RPMI7951 (cell line): ENCODE data around the gene PNPLA1. TPM values are rescaled to one million over a fixed set of nuclear protein-coding genes. Genes with fewer than 3 reads are reported as not detected.

Experiments used
- DNase-seq: peaks from one replicate; pipeline ENCODE4 v3.0.0-alpha.2; 2012; ENCODE audit warnings: low read depth
- total RNA-seq: library from RNA; depleted of rRNA; stranded (reverse); fragments of >200 nt; shearing (Covaris generic); gene quantifications from 2 replicates; pipeline ENCODE4 v1.2.3, GENCODE V29; 2014

PNPLA1 gene
- total RNA-seq, 1 experiment from 2014 or later = not detected

GRCh38 chr6:36246506-36247268 is 23.2 kb upstream of the PNPLA1 start:
- no peak for DNase-seq

GRCh38 chr6:36247693-36248092 is 22.2 kb upstream of the PNPLA1 start:
- DNase-seq = no peak

- DNase-seq = no peak
Measured at GRCh38 chr6:36248980-36249379, 20.9 kb upstream of the PNPLA1 start.

- DNase-seq = no peak
Measured at GRCh38 chr6:36249536-36249935, 20.3 kb upstream of the PNPLA1 start.

- DNase-seq = no peak
Measured at GRCh38 chr6:36252005-36252404, 17.9 kb upstream of the PNPLA1 start.

- DNase-seq = no peak
Measured at GRCh38 chr6:36263390-36264000, 6.4 kb upstream of the PNPLA1 start.

GRCh38 chr6:36265744-36266143 is 4.1 kb upstream of the PNPLA1 start:
- no peak for DNase-seq

GRCh38 chr6:36266913-36267644 is 2.8 kb upstream of the PNPLA1 start:
- peak; percentile 40 for DNase-seq

- peak; percentile 63 for DNase-seq
Measured at GRCh38 chr6:36267731-36268477, 2.0 kb upstream of the PNPLA1 start.

GRCh38 chr6:36268478-36269275 is 1.2 kb upstream of the PNPLA1 start:
- DNase-seq = peak; percentile 9

GRCh38 chr6:36272234-36272633 is 2.4 kb downstream of the PNPLA1 start:
- no peak for DNase-seq

- no peak for DNase-seq
Measured at GRCh38 chr6:36273067-36273466, 3.2 kb downstream of the PNPLA1 start.

- no peak for DNase-seq
Measured at GRCh38 chr6:36273802-36274514, 4.1 kb downstream of the PNPLA1 start.

- no peak for DNase-seq
Measured at GRCh38 chr6:36276581-36277536, 7.0 kb downstream of the PNPLA1 start.

- DNase-seq = no peak
Measured at GRCh38 chr6:36277946-36278470, 8.1 kb downstream of the PNPLA1 start.

GRCh38 chr6:36280467-36280866 is 10.6 kb downstream of the PNPLA1 start:
- DNase-seq = no peak

GRCh38 chr6:36280983-36281382 is 11.1 kb downstream of the PNPLA1 start:
- DNase-seq = no peak

- DNase-seq = no peak
Measured at GRCh38 chr6:36283608-36284007, 13.7 kb downstream of the PNPLA1 start.

- DNase-seq = no peak
Measured at GRCh38 chr6:36284359-36284758, 14.5 kb downstream of the PNPLA1 start.
